Testis (tissue), 2 donors: ENCODE data around the gene SPINK9.

Experiments
- CTCF ChIP-seq, 3 experiments: fragments of 450-650 bp in 2 of 3; fragments of 200-600 bp in 1 of 3; sonication (generic) in 1 of 3; IDR thresholded peaks; one replicate each; pipeline ENCODE4 v1.5.1; 2016 to 2019; ENCODE audit warnings: antibody characterized with exemption in 3 of 3, mild to moderate bottlenecking in 2 of 3, moderate library complexity in 1 of 3
- POLR2A ChIP-seq: fragments of 450-650 bp; IDR thresholded peaks from one replicate; pipeline ENCODE4 v1.6.1; 2017; ENCODE audit warnings: antibody characterized with exemption, mild to moderate bottlenecking, moderate library complexity

GRCh38 chr5:148384380-148384737 is 49.0 kb downstream of the SPINK9 start:
- TF ChIP-seq POLR2A (no peak), CTCF (IDR thresholded peaks at IDR 0.05) (no peak)
